Measurements from ENCODE around the gene SORL1.

DNA sequence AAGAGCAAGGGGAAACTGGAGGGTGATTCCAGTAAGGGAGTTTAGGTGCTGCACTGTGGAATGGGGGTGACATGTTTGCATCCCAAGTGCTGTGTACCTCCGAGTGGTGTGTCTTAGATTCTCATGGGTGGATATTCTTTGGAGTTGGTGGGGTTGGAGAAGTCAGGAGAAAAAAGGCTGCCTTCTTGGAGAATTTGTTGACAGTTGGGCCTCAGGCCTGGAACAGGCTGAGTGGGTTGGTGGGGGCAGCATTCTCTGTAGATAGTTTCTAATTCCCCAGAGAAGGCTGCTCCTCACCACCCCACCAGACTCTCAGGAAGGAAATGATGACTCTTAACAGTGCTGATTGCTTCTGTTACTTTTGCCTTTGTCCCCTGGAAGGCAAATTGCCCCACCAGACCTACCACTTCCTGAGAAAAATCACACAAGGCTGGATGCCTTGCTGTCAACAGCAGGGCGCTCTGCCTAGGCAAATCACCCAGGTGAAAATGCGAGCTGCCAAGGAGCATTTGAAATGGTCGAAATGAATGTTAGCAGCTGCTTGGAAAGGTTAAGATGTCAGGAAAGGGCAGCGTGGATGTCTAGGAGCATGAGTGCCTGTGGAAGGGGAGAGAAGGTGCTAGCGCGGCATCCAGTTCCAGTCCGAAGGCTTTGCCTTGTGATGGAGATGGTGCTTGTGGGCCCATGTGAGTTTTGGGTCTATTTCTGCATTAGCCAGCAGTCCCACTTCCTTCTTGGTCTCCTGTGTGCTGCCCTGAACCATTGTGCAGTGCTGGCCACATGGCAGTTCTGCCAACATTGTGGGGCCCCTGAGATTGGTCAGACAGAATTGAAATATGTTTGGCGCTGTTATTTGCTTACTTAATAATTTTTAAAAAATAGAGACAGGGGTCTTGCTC, 30.4 kb downstream of the SORL1 start:
- TF ChIP-seq, protein P1, sequence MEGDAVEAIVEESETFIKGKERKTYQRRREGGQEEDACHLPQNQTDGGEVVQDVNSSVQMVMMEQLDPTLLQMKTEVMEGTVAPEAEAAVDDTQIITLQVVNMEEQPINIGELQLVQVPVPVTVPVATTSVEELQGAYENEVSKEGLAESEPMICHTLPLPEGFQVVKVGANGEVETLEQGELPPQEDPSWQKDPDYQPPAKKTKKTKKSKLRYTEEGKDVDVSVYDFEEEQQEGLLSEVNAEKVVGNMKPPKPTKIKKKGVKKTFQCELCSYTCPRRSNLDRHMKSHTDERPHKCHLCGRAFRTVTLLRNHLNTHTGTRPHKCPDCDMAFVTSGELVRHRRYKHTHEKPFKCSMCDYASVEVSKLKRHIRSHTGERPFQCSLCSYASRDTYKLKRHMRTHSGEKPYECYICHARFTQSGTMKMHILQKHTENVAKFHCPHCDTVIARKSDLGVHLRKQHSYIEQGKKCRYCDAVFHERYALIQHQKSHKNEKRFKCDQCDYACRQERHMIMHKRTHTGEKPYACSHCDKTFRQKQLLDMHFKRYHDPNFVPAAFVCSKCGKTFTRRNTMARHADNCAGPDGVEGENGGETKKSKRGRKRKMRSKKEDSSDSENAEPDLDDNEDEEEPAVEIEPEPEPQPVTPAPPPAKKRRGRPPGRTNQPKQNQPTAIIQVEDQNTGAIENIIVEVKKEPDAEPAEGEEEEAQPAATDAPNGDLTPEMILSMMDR (IDR thresholded peaks at IDR 0.05), result no peak
- TF ChIP-seq EZH2 (IDR thresholded peaks at IDR 0.05) (no peak), EZH2phosphoT487 (IDR thresholded peaks at IDR 0.05) (no peak)
